Activated CD4-positive, alpha-beta T cell treated with anti-CD3 and anti-CD28 coated beads for 24 hours (primary cell): Measurements from ENCODE around the gene MVP.
"Not testable (repeated sequence)": the region's sequence is repeated elsewhere in the genome, so short reads cannot be mapped to it uniquely, and the experiment has no call there.

ENCODE experiments used
- DNase-seq, 2 donors: peaks; one replicate each; pipeline ENCODE4 v3.0.0-alpha.2; 2020; ENCODE audit warnings: low read depth in 2 of 2

MVP gene

DNA sequence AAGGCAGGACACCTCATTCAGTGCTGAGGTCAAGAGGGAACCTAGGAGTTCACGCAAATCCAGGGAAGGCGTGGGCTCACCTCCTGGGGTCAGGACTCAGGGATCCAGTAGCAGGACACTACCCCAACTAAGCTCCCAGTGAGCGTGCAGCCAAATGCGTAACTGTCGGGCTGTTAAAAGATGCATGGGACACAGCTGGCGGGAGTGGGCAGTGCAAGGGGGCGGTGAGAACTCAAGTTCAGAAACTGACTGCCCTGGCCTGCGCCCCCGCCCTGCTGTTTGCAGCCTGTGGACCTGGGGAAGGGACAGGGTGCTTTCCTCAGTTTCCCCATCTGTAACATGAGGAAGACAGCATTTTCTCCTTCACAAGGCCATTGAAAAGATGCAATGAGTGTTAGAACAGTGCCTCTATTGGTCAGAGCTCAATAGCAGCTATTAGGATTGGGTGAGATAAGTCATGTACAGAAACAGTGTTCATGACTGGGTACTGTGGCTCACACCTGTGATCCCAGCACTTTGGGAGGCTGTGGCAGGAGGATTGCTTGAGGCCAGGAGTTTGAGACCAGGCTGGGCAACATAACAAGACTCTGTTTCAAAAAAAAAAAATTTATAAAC lies 22.6 kb downstream of the MVP start:
- no peak for DNase-seq

DNA sequence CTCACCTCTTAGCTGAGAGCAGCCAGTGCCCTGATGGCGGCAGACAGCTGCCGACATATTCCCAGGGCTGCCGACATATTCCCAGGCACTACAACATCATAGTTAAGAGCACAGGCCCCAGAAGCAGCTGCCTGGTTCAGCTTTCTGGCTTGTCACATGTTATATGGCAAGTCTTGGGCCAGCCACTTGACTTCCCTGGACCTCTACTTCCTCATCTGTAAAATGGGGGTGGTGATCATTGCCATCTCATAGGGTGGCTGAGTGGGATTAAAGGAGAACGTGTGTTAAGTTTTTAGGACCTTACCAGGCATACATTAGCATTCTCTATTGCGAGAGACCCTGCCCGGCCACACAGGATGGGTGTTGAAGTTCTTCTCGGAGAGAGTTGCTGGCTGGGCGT lies 23.7 kb downstream of the MVP start:
- no peak for DNase-seq

DNA sequence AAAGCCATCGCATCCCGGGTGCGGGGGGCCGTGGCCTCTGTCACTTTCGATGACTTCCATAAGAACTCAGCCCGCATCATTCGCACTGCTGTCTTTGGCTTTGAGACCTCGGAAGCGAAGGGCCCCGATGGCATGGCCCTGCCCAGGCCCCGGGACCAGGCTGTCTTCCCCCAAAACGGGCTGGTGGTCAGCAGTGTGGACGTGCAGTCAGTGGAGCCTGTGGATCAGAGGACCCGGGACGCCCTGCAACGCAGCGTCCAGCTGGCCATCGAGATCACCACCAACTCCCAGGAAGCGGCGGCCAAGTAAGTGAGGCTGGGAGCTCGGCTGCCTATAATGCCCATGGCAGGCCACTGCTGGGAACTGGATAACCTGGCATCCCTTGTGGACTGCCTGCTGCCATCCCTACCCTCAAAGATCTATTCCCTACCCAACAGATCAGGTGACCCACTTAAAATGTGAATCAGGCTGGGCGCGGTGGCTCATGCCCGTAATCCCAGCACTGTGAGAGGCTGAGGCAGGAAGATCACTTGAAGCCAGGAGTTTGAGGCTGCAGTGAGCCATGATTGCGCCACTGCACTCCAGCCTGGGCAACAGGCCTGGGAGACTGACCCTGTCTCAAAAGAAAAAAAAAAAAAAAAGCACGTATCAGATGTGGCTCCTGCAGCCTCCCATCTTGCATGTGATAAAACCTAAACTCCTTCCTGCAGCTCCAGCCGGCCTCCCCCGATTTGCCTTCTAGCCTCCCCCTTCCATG lies 24.5 kb downstream of the MVP start:
- DNase-seq = no peak

DNA sequence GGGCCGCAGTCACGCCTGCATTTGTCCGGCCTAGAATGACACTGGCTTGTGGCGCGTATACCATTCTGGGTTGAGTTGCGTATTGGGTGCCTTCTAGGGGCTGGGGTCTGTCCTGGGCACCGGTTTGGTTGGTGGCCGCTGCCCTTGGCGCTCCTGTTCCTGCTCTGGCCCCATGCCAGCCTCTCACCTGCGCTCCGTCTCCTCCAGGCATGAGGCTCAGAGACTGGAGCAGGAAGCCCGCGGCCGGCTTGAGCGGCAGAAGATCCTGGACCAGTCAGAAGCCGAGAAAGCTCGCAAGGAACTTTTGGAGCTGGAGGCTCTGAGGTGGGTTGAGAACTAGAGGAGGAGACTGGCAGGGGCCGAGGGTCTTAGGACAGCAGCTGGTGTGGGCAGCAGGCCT lies 25.4 kb downstream of the MVP start:
- DNase-seq = no peak

DNA sequence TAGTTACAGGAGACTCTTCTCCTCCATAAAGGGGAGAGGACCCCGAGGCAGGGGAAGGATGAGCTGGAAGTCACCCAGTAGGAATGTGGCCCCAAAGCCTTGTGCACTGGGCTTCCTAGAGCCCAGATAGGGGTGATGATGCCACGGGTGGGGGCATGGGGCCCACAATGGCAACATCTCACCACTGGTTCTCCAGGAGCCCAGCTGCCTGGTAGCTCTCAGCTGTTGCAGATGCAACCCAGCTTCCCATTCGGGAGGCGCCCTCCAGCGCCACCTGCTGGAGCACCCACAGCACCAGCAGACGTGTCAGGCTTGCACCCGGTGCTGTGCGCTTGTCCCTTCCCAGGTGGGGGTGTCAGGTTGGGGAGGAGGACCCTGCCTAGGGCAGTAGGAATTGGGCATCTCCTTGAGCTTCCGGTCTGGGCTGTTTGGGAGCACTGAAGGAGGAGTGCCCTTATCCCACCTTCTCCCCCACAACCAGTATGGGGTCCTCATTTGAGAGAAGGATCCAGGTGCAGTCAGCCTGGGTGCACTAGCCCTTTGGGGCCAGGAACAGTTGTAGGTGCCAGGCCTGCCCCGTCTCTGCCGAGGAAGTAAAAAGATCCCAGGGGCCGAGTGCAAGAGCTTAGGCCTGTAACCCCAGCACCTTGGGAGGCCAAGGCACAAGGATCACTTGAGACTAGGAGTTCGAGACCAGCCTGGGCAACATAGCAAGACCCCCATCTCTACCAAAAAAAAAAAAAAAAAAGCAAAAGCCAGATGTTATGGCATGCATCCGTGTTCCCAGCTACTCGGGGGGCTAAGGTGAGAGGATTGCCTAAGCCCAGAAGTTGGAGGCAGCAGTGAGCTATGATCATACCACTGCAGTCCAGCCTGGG lies 28.4 kb downstream of the MVP start:
- DNase-seq = peak; percentile 80 to 81

DNA sequence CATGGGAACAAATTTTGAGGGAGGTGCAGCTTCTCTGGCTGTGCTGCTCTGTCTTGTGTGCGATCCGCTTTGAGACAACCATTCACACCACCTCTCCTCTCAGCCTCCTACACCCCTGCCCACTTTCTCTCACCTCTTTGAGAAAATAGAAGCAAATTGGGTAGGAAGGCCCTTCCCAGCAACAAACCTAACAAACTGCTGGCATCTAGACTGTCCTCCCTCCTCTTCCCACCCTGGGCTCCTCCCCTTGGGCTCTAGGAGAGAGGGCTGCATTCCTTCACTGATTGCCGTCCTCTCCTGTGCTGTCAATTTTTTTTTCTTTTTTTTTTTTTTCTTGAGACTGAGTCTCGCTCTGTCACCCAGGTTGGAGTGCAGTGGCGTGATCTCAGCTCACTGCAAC lies 29.2 kb downstream of the MVP start:
- no peak for DNase-seq

DNA sequence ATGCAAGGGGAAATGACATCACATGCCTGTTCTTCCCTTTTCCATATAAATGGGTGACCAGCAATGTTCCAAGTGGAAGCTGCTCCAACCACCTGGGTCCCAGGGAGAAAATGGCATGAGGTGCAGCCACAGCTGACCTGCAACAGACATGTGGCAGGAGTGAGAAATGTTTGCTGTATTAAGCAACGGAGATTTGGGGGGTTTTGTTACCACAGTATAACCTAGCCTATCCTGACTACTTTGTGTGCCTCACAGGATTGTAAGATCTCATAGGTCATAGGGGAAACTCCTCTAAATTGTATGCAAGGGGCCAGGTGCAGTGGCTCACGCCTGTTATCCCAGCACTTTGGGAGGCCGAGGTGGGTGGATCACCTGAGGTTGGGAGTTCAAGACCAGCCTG lies 30.7 kb downstream of the MVP start:
- no peak for DNase-seq

DNA sequence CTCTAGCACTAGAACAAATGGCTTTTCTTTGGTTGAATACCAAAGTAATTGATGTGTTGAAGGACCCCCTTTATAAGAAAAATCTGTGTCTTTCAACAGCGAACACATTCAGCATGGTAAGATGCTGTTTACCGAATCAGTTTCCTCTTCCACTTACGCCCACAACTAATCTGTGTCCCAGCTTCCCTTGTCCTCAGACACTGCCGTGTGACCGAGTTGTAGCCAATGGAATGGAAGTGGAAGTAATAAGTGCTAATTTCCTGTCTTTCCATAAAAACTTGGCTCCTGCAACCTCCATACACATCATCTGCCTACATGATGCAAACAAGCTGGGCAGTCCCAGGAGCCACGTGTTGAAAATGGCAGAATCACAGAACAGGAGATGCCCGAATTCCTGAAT lies 32.4 kb downstream of the MVP start:
- no peak for DNase-seq

DNA sequence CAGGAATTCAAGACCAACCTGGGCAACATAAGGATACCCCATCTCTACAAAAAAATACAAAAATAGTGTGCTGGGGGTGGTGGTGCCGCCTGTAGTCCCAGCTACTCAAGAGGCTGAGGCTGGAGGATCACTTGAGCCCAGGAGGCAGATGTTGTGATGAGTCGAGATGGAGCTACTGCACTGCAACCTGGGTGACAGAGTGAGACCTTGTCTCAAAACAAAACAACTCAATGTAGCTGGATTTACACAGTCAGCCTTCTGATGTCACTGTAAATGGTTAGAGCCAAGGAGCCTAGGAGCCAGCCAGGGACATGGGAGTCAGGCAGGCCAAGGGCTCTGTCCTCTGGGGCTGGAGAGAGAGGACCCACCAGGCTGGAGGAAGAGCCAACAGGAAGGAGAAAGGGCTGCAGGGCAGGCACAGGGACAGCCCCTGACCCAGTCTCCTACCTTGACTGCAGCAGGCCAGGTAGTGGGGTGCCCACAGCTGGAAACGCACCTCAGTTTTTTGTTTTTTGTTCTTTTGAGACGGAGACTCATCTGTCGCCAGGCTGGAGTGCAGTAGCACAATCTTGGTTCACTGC lies 34.3 kb downstream of the MVP start:
- no peak for DNase-seq

DNA sequence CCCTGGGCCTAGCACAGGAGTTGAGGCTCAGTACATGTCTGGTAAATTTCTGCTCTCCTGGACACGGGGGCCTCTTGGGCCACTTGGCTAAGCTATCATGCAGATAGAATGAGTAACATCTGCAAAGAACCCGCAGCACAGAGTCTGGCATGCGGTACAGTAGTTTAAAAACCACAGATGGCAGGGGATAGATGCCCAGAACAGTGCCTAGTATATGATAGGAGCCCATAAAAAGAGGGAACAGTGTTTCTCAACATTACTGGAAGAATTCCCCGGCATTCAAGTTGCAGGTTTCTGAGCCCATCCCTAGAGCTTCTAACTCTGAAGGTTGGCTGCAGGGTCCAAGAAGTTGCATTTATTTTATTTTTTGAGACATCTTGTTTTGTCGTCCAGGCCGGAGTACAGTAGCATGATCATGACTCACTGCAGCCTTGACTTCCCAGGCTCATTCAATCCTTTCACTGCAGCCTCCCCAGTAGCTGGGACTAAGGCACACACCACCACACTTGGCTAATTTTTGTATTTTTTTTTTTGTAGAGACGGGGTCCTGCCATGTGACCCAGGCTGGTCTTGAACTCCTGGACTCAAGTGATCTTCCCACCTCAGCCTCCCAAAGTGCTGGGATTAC lies 37.0 kb downstream of the MVP start:
- DNase-seq = no peak

DNA sequence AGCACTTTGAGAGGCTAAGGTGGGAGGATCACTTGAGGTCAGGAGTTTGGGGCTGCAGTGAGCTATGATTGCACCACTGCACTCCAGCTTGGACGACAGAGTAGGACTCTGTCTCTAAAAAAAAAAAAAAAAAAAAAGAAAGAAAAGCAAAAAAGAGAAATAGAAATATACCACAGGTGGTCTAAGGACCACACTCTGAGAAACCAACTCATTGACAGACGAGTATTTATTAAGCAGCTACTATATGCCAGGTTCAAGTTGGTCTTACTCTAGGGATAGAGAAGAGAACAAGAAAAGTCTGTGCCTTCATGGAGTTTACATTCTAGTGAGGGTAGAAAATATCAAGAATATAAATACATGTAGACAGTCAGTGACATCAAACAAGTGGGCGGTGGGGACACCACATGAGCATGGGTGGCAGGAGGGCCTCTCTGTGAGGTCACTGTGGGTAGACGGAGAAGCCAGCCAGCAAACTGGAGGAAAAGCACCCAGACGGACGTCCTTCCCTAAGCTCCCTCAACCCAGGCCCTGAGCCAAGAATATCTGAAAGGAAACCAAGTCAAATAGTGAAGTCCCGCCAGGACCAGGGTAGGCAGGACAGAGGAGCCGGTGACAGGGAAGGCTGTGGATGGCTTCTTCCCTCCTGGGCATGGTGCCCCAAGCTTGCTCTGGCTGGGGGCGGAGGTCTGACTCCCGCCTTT lies 38.0 kb downstream of the MVP start:
- no peak for DNase-seq

DNA sequence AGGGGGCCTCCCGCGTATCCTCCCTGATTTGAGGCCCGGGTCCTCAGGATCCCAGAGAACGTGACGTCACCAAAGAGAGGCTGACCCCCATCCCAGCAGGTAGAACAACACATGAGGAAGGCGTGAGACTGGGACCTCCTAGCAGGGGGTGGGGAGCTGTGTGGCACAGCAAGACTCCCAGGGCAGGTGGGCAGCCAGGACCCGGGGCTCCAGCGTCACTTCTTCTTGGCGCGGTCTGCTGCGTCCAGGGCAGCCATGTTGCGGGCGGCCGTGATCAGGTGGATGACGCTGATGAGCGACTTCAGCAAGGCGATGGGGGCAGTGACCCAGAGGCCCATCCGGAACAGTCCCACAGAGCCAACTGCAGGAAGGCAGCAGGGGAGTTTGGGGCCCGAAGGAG lies 38.7 kb downstream of the MVP start:
- DNase-seq = no peak

DNA sequence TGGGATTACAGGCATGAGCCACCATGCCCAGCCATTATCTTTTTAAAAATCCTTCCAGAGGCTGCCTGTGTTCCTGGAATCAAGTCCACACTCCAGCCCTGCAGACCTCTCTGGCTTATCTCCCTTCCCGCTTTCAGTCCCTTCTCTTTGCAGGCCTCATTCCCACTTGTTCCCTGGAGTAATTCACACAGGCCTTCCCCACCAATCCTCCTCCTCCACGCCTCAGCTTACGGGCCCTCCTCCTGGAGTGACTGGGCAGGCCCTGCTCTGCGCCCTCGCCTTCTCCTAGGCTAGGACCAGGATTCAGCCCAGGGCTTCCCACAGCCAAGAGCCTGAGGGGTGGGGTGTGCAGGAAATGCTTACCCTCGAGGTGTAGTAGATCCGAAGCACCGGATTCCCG lies 40.0 kb downstream of the MVP start:
- DNase-seq = no peak

DNA sequence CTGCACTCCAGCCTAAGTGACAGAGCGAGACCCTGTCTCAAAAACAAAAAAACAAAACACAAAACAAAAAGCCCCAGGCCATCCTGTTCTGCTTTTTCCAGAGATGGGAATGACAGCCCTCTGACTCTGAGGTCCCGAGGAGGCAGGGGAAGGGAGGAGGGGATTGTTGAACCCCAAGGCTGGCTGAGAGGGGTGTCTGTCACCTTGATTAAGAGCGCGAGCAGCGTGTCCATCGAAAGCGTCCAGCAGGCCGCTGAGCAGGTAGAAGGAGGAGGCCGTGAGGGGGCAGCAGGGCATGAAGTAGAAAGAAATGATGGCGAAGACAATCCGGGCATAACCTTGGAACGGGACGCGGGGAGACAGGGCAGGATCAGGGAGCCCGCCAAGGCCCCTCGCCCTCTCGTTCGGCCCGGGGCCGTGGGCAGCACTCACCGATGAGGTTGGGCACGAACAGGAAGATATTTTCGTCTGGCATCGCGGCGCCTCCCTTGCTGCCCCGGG lies 42.2 kb downstream of the MVP start:
- DNase-seq = no peak

DNA sequence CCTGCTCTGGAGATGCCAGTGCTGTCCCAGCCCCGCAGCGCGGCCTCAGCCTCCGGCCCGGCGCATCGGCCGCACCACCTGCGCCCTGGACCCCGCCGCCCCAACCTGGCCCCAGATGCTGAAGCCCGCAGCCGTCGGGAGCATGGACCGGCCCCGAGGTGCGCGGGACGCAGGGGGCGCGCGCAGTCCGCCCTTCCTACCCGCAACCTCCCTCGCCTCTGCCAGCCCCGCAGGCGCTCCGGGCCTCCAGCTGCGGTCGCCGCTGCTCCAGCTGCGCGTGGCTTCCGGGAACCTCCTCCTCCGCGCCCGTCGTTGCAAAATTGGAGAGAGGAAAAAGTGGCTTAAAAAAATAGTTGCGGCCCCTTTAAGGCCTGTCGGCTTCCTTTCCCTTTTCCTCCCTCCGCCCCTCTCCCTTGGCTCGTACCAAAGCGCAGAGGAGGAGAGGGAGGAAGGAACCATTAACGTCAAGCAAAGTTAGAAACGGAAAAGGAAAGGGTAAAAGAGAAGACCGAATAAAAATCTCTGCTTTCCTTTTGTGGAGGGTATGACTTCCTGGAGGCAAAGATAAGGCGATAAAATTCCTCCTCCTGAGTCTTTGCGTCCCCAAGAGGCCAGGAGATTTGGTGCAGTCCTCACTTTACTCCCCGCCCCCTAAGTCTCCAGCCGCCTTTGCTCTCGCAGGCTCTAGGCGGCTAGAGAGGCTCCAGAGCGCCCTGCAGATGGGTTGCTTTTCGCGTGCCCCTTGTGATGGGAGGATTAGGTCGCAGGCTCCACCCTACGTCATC lies 42.8 kb downstream of the MVP start, which contains the start of gene CDIPT:
Gene CDIPT (minus strand): TSS at position 343 of the 785 bp plus-strand sequence. CDS start 369 bp downstream, outside the sequence.
- peak; percentile 87 to 88 for DNase-seq

DNA sequence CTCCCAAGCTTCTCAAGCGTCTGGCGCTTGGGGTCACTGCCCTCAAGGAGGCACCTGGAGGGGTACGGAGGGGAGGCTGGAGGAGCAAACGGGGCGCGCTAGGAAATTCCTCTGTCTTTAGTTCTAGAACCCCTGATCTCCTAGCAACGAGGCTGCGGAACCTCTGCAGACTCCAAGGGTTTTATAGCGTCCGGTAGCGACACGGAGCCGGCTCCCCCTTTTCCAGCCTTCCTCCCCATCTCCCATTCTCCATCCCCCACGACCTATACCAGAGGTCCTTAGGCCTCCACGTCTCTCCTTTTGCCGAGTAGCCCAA lies 43.4 kb downstream of the MVP start:
- no peak for DNase-seq

DNA sequence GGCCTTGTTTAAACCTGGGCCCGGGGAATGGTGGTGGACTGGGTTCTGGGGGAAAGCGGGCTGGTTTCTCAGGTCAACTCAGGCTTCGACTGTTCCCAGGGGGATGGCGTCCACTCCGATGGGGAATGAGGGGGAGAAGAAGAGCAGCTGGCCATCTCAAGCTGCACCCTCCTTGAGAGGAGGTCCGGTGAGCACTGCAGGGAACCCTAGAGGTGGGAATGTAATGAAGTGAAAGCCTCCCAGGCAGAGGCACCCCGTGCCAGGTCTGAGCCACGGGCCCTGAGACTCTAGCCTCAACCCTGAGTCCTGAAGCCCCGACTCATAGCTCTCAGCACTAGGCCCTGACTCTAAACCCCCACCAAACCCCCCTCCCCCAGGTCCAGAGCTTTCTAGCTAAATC lies 43.9 kb downstream of the MVP start:
- no peak for DNase-seq

DNA sequence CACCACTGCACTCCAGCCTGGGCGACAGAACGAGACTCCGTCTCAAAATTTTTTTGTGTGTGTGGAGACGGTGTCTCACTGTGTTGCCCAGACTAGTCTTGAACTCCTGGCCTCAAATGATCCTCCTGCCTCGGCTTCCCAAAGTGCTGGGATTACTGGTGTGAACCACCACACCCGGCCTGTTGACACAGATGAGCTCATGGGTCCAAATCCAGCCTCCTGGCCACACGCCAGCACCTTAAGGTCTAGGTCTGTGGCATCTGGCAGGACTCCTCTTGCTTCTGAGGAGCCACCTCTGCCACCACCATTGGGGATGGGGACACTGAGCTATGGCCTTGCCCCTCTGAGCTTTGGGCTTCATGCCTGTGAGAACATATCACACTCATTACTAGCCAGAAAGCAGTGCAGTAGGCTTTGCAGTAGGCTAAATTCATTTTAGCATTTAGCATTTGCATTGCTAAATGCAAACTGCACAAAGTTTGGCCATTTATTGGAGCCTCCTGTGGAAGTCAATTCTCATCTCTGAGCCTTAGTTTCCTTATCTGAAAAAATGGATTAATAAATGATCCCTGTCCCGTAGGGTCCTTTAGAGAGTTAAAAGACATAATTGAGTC lies 48.2 kb downstream of the MVP start:
- DNase-seq = no peak

DNA sequence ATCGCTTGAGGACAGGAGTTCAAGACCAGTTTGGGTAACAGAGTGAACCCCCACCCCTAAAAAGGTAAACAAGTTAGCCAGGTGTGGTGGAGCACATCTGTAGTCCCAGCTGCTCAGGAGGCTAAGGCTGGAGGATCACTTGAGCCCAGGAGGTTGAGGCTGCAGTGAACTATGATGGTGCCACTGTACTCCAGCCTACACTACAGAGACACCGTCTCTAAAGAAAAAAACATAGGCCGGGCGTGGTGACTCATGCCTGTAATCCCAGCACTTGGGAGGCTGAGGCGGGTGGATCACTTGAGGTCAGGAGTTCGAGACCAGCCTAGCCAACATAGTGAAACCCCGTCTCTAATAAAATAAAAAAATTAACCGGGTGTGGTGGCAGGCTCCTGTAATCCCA lies 48.8 kb downstream of the MVP start:
- DNase-seq = not testable (repeated sequence)
